ENCODE results near the gene ATF5. TPM values are rescaled to one million over a fixed set of nuclear protein-coding genes. Genes with fewer than 3 reads are reported as not detected.
A peak's percentile ranks its signal among the peaks of the same experiment; 100 is the strongest.

Gene ATF5
- total and polyA plus RNA-seq, 2 of the 13 experiments (the other 11 are each of a cell fraction or from before 2014, with no cell fraction given) = 5.2 to 10.3 TPM

DNA sequence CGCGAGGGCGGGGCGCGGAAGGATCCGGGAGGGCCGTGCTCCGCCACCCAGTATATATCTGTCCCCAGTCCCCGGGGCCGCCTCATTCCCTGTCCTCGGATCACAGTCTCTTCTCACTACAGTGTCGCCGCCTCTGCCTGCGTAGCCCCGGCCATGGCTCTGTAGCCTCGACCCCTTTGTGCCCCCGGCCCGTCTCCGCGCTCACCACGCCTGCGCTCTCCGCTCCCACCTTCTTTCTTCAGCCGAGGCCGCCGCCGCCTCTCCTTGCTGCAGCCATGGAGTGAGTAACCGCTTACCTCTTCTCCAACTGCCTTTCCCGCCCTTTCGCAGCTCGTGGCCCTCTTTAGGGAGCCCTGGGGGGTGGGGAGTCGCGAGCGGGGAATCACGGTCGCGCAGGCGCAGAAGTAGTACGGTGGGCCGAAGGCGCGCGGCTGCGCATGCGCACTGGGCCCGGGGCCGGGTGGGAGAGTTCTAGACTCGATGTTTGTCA, at the start of gene ATF5, which contains the start of gene NUP62 (continued):
- TF ChIP-seq ZSCAN30 (CRISPR knock-in tag; IDR thresholded peaks at IDR 0.05) (0 out of 2 replicates have a peak, but pooled peaks have one; percentile 56), MIXL1 (CRISPR knock-in tag; IDR thresholded peaks at IDR 0.05) (no peak; the same call in 1 of the 2 replicates), ZSCAN31 (CRISPR knock-in tag; IDR thresholded peaks at IDR 0.05; ENCODE audit: low read depth) (no peak), PPARG (CRISPR knock-in tag; conservative IDR thresholded peaks at IDR 0.05) (no peak), KDM1A (CRISPR knock-in tag; IDR thresholded peaks at IDR 0.05) (no peak), ZNF230 (CRISPR knock-in tag; IDR thresholded peaks at IDR 0.05) (peak; percentile 97; the same call in 1 of the 2 replicates), ZNF674 (CRISPR knock-in tag; IDR thresholded peaks at IDR 0.05; ENCODE audit: low read depth) (no peak), ZSCAN29 (CRISPR knock-in tag; conservative IDR thresholded peaks at IDR 0.05) (peak; percentile 80; the same call in 1 of the 2 replicates), MBD4 (IDR thresholded peaks at IDR 0.05; ENCODE audit: borderline replicate concordance, low read length) (no peak), BORCS8-MEF2B (CRISPR knock-in tag; IDR thresholded peaks at IDR 0.05) (peak; percentile 96), MXI1 (IDR thresholded peaks at IDR 0.05; ENCODE audit: borderline replicate concordance, low read depth, low read length) (no peak; the same call in 2 of the 3 replicates), ZNF205 (CRISPR knock-in tag; IDR thresholded peaks at IDR 0.05) (peak; percentile 44; the same call in 1 of the 2 replicates), SRY (CRISPR knock-in tag; IDR thresholded peaks at IDR 0.05) (peak; percentile 97), CC2D1A (CRISPR knock-in tag; IDR thresholded peaks at IDR 0.05) (peak; percentile 9; the same call in 1 of the 2 replicates), ISX (CRISPR knock-in tag; conservative IDR thresholded peaks at IDR 0.05) (0 out of 2 replicates have a peak, but pooled peaks have one; percentile 59), ZNF383 (CRISPR knock-in tag; IDR thresholded peaks at IDR 0.05; ENCODE audit: borderline replicate concordance) (no peak)
- TF ChIP-seq, protein P1, sequence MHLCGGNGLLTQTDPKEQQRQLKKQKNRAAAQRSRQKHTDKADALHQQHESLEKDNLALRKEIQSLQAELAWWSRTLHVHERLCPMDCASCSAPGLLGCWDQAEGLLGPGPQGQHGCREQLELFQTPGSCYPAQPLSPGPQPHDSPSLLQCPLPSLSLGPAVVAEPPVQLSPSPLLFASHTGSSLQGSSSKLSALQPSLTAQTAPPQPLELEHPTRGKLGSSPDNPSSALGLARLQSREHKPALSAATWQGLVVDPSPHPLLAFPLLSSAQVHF (CRISPR knock-in tag; IDR thresholded peaks at IDR 0.05) = 0 out of 2 replicates have a peak, but pooled peaks have one; percentile 71
- TF ChIP-seq, protein P2, sequence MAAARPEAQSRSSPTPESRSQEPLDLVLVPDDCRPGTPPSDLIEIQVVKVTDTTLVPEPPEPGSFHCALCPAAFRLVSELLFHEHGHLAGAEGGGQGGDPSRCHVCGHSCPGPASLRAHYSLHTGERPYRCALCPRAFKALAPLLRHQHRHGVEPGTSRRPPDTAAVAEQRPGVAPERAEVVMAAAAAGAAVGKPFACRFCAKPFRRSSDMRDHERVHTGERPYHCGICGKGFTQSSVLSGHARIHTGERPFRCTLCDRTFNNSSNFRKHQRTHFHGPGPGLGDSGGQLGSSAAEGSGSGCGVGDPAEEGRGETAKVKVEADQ (CRISPR knock-in tag; IDR thresholded peaks at IDR 0.05; ENCODE audit: borderline replicate concordance) = no peak
- TF ChIP-seq, protein P3, sequence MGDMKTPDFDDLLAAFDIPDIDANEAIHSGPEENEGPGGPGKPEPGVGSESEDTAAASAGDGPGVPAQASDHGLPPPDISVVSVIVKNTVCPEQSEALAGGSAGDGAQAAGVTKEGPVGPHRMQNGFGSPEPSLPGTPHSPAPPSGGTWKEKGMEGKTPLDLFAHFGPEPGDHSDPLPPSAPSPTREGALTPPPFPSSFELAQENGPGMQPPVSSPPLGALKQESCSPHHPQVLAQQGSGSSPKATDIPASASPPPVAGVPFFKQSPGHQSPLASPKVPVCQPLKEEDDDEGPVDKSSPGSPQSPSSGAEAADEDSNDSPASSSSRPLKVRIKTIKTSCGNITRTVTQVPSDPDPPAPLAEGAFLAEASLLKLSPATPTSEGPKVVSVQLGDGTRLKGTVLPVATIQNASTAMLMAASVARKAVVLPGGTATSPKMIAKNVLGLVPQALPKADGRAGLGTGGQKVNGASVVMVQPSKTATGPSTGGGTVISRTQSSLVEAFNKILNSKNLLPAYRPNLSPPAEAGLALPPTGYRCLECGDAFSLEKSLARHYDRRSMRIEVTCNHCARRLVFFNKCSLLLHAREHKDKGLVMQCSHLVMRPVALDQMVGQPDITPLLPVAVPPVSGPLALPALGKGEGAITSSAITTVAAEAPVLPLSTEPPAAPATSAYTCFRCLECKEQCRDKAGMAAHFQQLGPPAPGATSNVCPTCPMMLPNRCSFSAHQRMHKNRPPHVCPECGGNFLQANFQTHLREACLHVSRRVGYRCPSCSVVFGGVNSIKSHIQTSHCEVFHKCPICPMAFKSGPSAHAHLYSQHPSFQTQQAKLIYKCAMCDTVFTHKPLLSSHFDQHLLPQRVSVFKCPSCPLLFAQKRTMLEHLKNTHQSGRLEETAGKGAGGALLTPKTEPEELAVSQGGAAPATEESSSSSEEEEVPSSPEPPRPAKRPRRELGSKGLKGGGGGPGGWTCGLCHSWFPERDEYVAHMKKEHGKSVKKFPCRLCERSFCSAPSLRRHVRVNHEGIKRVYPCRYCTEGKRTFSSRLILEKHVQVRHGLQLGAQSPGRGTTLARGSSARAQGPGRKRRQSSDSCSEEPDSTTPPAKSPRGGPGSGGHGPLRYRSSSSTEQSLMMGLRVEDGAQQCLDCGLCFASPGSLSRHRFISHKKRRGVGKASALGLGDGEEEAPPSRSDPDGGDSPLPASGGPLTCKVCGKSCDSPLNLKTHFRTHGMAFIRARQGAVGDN (CRISPR knock-in tag; IDR thresholded peaks at IDR 0.05) = peak; percentile 100
- TF ChIP-seq, protein P4, sequence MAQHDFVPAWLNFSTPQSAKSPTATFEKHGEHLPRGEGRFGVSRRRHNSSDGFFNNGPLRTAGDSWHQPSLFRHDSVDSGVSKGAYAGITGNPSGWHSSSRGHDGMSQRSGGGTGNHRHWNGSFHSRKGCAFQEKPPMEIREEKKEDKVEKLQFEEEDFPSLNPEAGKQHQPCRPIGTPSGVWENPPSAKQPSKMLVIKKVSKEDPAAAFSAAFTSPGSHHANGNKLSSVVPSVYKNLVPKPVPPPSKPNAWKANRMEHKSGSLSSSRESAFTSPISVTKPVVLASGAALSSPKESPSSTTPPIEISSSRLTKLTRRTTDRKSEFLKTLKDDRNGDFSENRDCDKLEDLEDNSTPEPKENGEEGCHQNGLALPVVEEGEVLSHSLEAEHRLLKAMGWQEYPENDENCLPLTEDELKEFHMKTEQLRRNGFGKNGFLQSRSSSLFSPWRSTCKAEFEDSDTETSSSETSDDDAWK (CRISPR knock-in tag; IDR thresholded peaks at IDR 0.05) = no peak
- TF ChIP-seq, protein P5, sequence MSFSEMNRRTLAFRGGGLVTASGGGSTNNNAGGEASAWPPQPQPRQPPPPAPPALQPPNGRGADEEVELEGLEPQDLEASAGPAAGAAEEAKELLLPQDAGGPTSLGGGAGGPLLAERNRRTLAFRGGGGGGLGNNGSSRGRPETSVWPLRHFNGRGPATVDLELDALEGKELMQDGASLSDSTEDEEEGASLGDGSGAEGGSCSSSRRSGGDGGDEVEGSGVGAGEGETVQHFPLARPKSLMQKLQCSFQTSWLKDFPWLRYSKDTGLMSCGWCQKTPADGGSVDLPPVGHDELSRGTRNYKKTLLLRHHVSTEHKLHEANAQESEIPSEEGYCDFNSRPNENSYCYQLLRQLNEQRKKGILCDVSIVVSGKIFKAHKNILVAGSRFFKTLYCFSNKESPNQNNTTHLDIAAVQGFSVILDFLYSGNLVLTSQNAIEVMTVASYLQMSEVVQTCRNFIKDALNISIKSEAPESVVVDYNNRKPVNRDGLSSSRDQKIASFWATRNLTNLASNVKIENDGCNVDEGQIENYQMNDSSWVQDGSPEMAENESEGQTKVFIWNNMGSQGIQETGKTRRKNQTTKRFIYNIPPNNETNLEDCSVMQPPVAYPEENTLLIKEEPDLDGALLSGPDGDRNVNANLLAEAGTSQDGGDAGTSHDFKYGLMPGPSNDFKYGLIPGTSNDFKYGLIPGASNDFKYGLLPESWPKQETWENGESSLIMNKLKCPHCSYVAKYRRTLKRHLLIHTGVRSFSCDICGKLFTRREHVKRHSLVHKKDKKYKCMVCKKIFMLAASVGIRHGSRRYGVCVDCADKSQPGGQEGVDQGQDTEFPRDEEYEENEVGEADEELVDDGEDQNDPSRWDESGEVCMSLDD (CRISPR knock-in tag; IDR thresholded peaks at IDR 0.05; ENCODE audit: borderline replicate concordance) = no peak
